Endothelial cell of umbilical vein (primary cell): ENCODE results near the gene MCC. TPM values are rescaled to one million over a fixed set of nuclear protein-coding genes. Genes with fewer than 3 reads are reported as not detected.

Experiments
- BruUV-seq: library from RNA; stranded (reverse); fragments of 400-500 nt; replicated peaks from 2 replicates; lab custom pipeline; 2021; lab: Mats Ljungman, UMichigan
- CTCF ChIA-PET: fragments of 300-600, 350-600 bp; sonication (Branson Sonifier 250); formaldehyde crosslinking; loops from one replicate; lab custom pipeline; 2021; ENCODE audit warnings: antibody characterized with exemption, inconsistent platforms; lab: Charles Lee
- POLR2A ChIA-PET: fragments of 300-600, 350-600 bp; sonication (Branson Sonifier 250); formaldehyde crosslinking; loops from one replicate; lab custom pipeline; 2021; ENCODE audit warnings: antibody characterized with exemption, inconsistent platforms; lab: Charles Lee
- DNase-seq: peaks from one replicate; pipeline ENCODE4 v3.0.0-alpha.2; 2011; ENCODE audit warnings: low read depth, low spot score
- FAIRE-seq: peaks from 2 replicates; lab custom pipeline; 2011; peaks lifted over from hg19 to GRCh38; lab: Jason Lieb, UNC
- H2AFZ ChIP-seq: 2 replicates; pipeline ENCODE4 v1.6.0; 2012; ENCODE audit warnings: low read depth, low read length, control low read depth, inconsistent platforms
- H3K27ac ChIP-seq: 2 replicates; pipeline ENCODE4 v1.5.1; 2011; ENCODE audit warnings: low read depth, mild to moderate bottlenecking, control low read depth, low read length, moderate library complexity; ENCODE audit not compliant: insufficient read depth
- H3K27me3 ChIP-seq, 2 experiments: 2 replicates each; pipeline versions ENCODE4 v1.6.0 to v1.6.1; 2011; ENCODE audit warnings: low read length in 2 of 2, mixed read lengths in 1 of 2; ENCODE audit not compliant: control insufficient read depth in 2 of 2, insufficient read depth in 2 of 2
- H3K36me3 ChIP-seq, 2 experiments: 2 replicates in 1 of 2; 3 replicates in 1 of 2; pipeline ENCODE4 v1.5.1; 2011; ENCODE audit warnings: low read length in 2 of 2, mild to moderate bottlenecking in 1 of 2, moderate library complexity in 1 of 2; ENCODE audit not compliant: control insufficient read depth in 2 of 2, insufficient read depth in 2 of 2; ENCODE audit errors: extremely low read depth in 1 of 2
- H3K4me1 ChIP-seq: 3 replicates; pipeline ENCODE4 v1.5.1; 2011; ENCODE audit warnings: mild to moderate bottlenecking, low read length; ENCODE audit not compliant: control insufficient read depth, insufficient read depth; ENCODE audit errors: extremely low read depth
- H3K4me2 ChIP-seq: 2 replicates; pipeline ENCODE4 v1.6.1; 2011; ENCODE audit warnings: low read length, control low read depth, mixed read lengths; ENCODE audit not compliant: insufficient read depth
- H3K4me3 ChIP-seq, 3 experiments: fragments of 200-600 bp in 1 of 3; sonication (generic), shearing (Covaris generic) in 1 of 3; replicated peaks in 1 of 3; 2 replicates each; pipeline ENCODE4 v1.5.1; 2011 to 2016; ENCODE audit warnings: control low read depth in 3 of 3, low read length in 3 of 3, mild to moderate bottlenecking in 2 of 3, inconsistent platforms in 1 of 3, low read depth in 1 of 3, moderate library complexity in 1 of 3; ENCODE audit not compliant: insufficient read depth in 1 of 3
- H3K79me2 ChIP-seq: 2 replicates; pipeline ENCODE4 v1.6.0; 2012; ENCODE audit warnings: low read length, inconsistent platforms; ENCODE audit not compliant: control insufficient read depth, insufficient read depth
- H3K9ac ChIP-seq: replicated peaks from 2 replicates; pipeline ENCODE3; 2011; ENCODE audit warnings: low read length, control low read depth; ENCODE audit not compliant: insufficient read depth; ENCODE audit errors: extremely low read depth
- H3K9me1 ChIP-seq: replicated peaks from 3 replicates; pipeline ENCODE4 v1.6.0; 2011; ENCODE audit warnings: mild to moderate bottlenecking, low read length; ENCODE audit not compliant: control insufficient read depth, insufficient read depth; ENCODE audit errors: extremely low read depth
- H3K9me3 ChIP-seq: replicated peaks from 2 replicates; pipeline ENCODE4 v1.5.1; 2012; ENCODE audit warnings: low read length, inconsistent platforms; ENCODE audit not compliant: control insufficient read depth, insufficient read depth
- H4K20me1 ChIP-seq: replicated peaks from 2 replicates; pipeline ENCODE3; 2011; ENCODE audit warnings: mild to moderate bottlenecking, low read length; ENCODE audit not compliant: control insufficient read depth, insufficient read depth; ENCODE audit errors: extremely low read depth
- CTCF ChIP-seq, 2 donors: IDR thresholded peaks; 1 replicate in 1 of 2; 2 replicates in 1 of 2; pipeline ENCODE4 v1.5.1; 2011; ENCODE audit warnings: low read length in 2 of 2, mild to moderate bottlenecking in 2 of 2, moderate library complexity in 2 of 2, control low read depth in 1 of 2, inconsistent platforms in 1 of 2, low read depth in 1 of 2; ENCODE audit not compliant: insufficient read depth in 1 of 2; ENCODE audit errors: extremely low read depth in 1 of 2
- EZH2 ChIP-seq: IDR thresholded peaks from 2 replicates; pipeline ENCODE4 v1.6.1; 2012; ENCODE audit warnings: borderline replicate concordance, low read depth, mild to moderate bottlenecking, moderate library complexity, low read length, inconsistent platforms; ENCODE audit not compliant: severe bottlenecking
- FOS ChIP-seq: IDR thresholded peaks from 2 replicates; pipeline ENCODE4 v1.6.1; 2011; ENCODE audit warnings: mild to moderate bottlenecking, low read length, moderate library complexity, borderline replicate concordance; ENCODE audit not compliant: insufficient read depth
- GATA2 ChIP-seq: IDR thresholded peaks from 2 replicates; pipeline ENCODE4 v1.7.0; 2011; ENCODE audit warnings: low read depth, mild to moderate bottlenecking, moderate library complexity, mixed read lengths, low read length; ENCODE audit not compliant: insufficient read length, insufficient read depth
- JUN ChIP-seq: IDR thresholded peaks from 2 replicates; pipeline ENCODE4 v1.6.1; 2011; ENCODE audit warnings: borderline replicate concordance, low read depth; ENCODE audit not compliant: insufficient read length, insufficient read depth
- MYC ChIP-seq: IDR thresholded peaks from one replicate; pipeline ENCODE4 v1.6.1; 2011; ENCODE audit warnings: mild to moderate bottlenecking, low read depth, low read length
- POLR2A ChIP-seq: IDR thresholded peaks from 2 replicates; pipeline ENCODE4 v1.6.1; 2012; ENCODE audit warnings: low read depth, mild to moderate bottlenecking, control low read depth, low read length
- POLR2AphosphoS5 ChIP-seq: IDR thresholded peaks from 2 replicates; pipeline ENCODE4 v1.6.1; 2012; ENCODE audit warnings: low read depth, mild to moderate bottlenecking, control low read depth, low read length, moderate library complexity; ENCODE audit not compliant: insufficient read depth
- dilution Hi-C: fragments of 300-500 bp; cut with MboI; formaldehyde crosslinking; loops from one replicate; pipeline ENCODE4 v1.15.0; 2019; ENCODE audit warnings: low sequenced_read_pairs; ENCODE audit not compliant: extremely low pct_ligation_motif_present
- intact Hi-C: fragments of 100-400 bp; cut with micrococcal nuclease; formaldehyde crosslinking; loops from one replicate; pipeline ENCODE4 v1.10.0; 2022
- polyA plus RNA-seq, 4 experiments: library from polyadenylated mRNA; depleted of rRNA in 3 of 4; stranded (reverse) in 3 of 4; unstranded in 1 of 4; fragments of >200 nt; gene quantifications; 2 replicates each; pipeline versions ENCODE4 v1.2.1 to v1.2.3, GENCODE V29; 2011 to 2012; ENCODE audit warnings: missing spikeins in 1 of 4
- total RNA-seq: library from RNA; stranded (reverse); gene quantifications from 2 replicates; pipeline ENCODE4 v1.2.3, GENCODE V29; 2021
- TF ChIP-seq, protein P1 (sequence below): IDR thresholded peaks from 2 replicates; pipeline ENCODE4 v1.6.1; 2011; ENCODE audit not compliant: insufficient read depth, insufficient read length

Gene MCC
- total and polyA plus RNA-seq, 2 donors (not counting 3 experiments of a cell fraction or from before 2014, with no cell fraction given): 6.9 to 27.5 TPM

GRCh38 chr5:113036321-113036720 is 451.9 kb downstream of the MCC start:
- intact Hi-C loops: no loop called here
- Histone ChIP-seq H4K20me1 (no peaks in the 10 kb centered on the region), H3K9me1 (no peaks in the 10 kb centered on the region), H3K9ac (no peak overlapping the region), H3K27ac (no peak overlapping the region), H2AFZ (no peak overlapping the region), H3K4me2 (no peak overlapping the region), H3K36me3 (peaks cover 0 to 2% of the 10 kb centered on the region in 2 experiments), H3K9me3 (no peaks in the 10 kb centered on the region), H3K79me2 (no peaks in the 10 kb centered on the region), H3K4me3 (no peak overlapping the region), H3K4me1 (no peaks in the 10 kb centered on the region), H3K27me3 (no peaks in the 10 kb centered on the region)
- DNase-seq (no peak), FAIRE-seq (no peak)
- TF ChIP-seq GATA2 (no peak), POLR2AphosphoS5 (no peak), POLR2A (no peak), MYC (no peak), FOS (no peak), JUN (no peak), EZH2 (no peak)
- TF ChIP-seq, protein P1, sequence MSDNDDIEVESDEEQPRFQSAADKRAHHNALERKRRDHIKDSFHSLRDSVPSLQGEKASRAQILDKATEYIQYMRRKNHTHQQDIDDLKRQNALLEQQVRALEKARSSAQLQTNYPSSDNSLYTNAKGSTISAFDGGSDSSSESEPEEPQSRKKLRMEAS: no peak
- dilution Hi-C loops: no loop called here
- no TSS peak for BruUV-seq
- CTCF ChIA-PET: no interaction called here
- POLR2A ChIA-PET: no interaction called here

GRCh38 chr5:113035096-113035495 is 453.2 kb downstream of the MCC start:
- intact Hi-C loops (no loop called here), dilution Hi-C loops (no loop called here)
- H3K27ac ChIP-seq: no peak overlapping the region
- H3K9ac ChIP-seq: no peak overlapping the region
- no peak for FAIRE-seq
- H3K9me1 ChIP-seq: no peaks in the 10 kb centered on the region
- no peaks in the 10 kb centered on the region for H3K79me2 ChIP-seq
- H3K36me3 ChIP-seq: peaks cover 0 to under 1% of the 10 kb centered on the region in 2 experiments
- ChIA-PET CTCF (interaction anchor here (2.0 kb wide), 1 partner anchor 39 kb away, joined by 8 read pairs; no protein-coding TSS in a partner anchor), POLR2A (no interaction called here)
- DNase-seq: no peak
- H3K9me3 ChIP-seq: no peaks in the 10 kb centered on the region
- H3K4me1 ChIP-seq: no peaks in the 10 kb centered on the region
- H3K27me3 ChIP-seq: no peaks in the 10 kb centered on the region
- BruUV-seq: no TSS peak
- no peak overlapping the region for H2AFZ ChIP-seq
- TF ChIP-seq, protein P1: no peak
- no peak for TF ChIP-seq CTCF (IDR thresholded peaks at IDR 0.05; ENCODE audit: extremely low read depth in 1 of 2, insufficient read depth in 1 of 2, low read depth in 1 of 2, low read length in 2 of 2)
- H3K4me3 ChIP-seq: no peak overlapping the region
- no peak overlapping the region for H3K4me2 ChIP-seq
- H4K20me1 ChIP-seq: no peaks in the 10 kb centered on the region
